Measurements from ENCODE around the gene TSEN2. TPM values are rescaled to one million over a fixed set of nuclear protein-coding genes. Genes with fewer than 3 reads are reported as not detected.
A peak's percentile ranks its signal among the peaks of the same experiment; 100 is the strongest.

Gene TSEN2
- total and polyA plus RNA-seq, 9 of the 15 experiments (the other 6 are each of a cell fraction or from before 2014, with no cell fraction given) = 38.5 to 76.3 (median 46.6) TPM

GRCh38 chr3:12556690-12557472, 72.6 kb downstream of the TSEN2 start, which contains the start of gene MKRN2 (continued):
- TF ChIP-seq ZNF407 (IDR thresholded peaks at IDR 0.05; ENCODE audit: low read depth) (no peak), ZC3H11A (IDR thresholded peaks at IDR 0.05; ENCODE audit: low read depth, low read length) (peak; percentile 97), MEF2D (tag; conservative IDR thresholded peaks at IDR 0.05; ENCODE audit: low read depth) (no peak), HNRNPLL (IDR thresholded peaks at IDR 0.05; ENCODE audit: low read depth, low read length, poor library complexity, severe bottlenecking) (peak; percentile 56), CTBP1 (IDR thresholded peaks at IDR 0.05; ENCODE audit: borderline replicate concordance) (peak; percentile 97), L3MBTL2 (IDR thresholded peaks at IDR 0.05) (peak; percentile 96), MXI1 (IDR thresholded peaks at IDR 0.05; ENCODE audit: low read depth, low read length) (peak; percentile 63), CBFB (CRISPR knock-in tag; IDR thresholded peaks at IDR 0.05) (0 out of 2 replicates have a peak, but pooled peaks have one; percentile 32), DIDO1 (tag; IDR thresholded peaks at IDR 0.05; ENCODE audit: low read depth) (peak; percentile 85), ELF2 (CRISPR knock-in tag; IDR thresholded peaks at IDR 0.05) (peak; percentile 82), HCFC1 (IDR thresholded peaks at IDR 0.05; ENCODE audit: low read depth, low read length) (peak; percentile 88), SRF (CRISPR knock-in tag; IDR thresholded peaks at IDR 0.05) (peak in 1 of 2 experiments; percentile 26; a peak in 1 of 4 replicates), FOXK2 (conservative IDR thresholded peaks at IDR 0.05 in 1 of 2, IDR thresholded peaks at IDR 0.05 in 1 of 2; ENCODE audit: low read depth in 2 of 2) (peak; percentile 7 to 18; a peak in 1 of 4 replicates), ZNF785 (CRISPR knock-in tag; IDR thresholded peaks at IDR 0.05) (no peak), ATF6 (CRISPR knock-in tag; IDR thresholded peaks at IDR 0.05) (peak; percentile 90)
- TF ChIP-seq, protein P1, sequence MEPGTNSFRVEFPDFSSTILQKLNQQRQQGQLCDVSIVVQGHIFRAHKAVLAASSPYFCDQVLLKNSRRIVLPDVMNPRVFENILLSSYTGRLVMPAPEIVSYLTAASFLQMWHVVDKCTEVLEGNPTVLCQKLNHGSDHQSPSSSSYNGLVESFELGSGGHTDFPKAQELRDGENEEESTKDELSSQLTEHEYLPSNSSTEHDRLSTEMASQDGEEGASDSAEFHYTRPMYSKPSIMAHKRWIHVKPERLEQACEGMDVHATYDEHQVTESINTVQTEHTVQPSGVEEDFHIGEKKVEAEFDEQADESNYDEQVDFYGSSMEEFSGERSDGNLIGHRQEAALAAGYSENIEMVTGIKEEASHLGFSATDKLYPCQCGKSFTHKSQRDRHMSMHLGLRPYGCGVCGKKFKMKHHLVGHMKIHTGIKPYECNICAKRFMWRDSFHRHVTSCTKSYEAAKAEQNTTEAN (CRISPR knock-in tag; IDR thresholded peaks at IDR 0.05) = peak; percentile 77; the same call in 1 of the 2 replicates

Data from K562 (cell line).